GM12892 (cell line): Measurements from ENCODE around the gene IGSF22. TPM values are rescaled to one million over a fixed set of nuclear protein-coding genes. Genes with fewer than 3 reads are reported as not detected.

Experiments used
- DNase-seq: peaks from one replicate; pipeline ENCODE4 v3.0.0; 2011; ENCODE audit not compliant: insufficient read length
- FAIRE-seq: peaks from 2 replicates; lab custom pipeline; 2011; peaks lifted over from hg19 to GRCh38; lab: Jason Lieb, UNC
- POLR2A ChIP-seq: IDR thresholded peaks from 2 replicates; pipeline ENCODE4 v1.6.1; 2011; ENCODE audit warnings: low read depth, low read length, control low read depth
- POLR2AphosphoS5 ChIP-seq: IDR thresholded peaks from 2 replicates; pipeline ENCODE4 v1.6.1; 2011; ENCODE audit warnings: low read depth, low read length, control low read depth
- TAF1 ChIP-seq: IDR thresholded peaks from 2 replicates; pipeline ENCODE4 v1.6.1; 2011; ENCODE audit warnings: low read depth, mild to moderate bottlenecking, control low read depth, low read length, borderline replicate concordance
- polyA plus RNA-seq: library from polyadenylated mRNA; unstranded; fragments of >200 nt; gene quantifications from one replicate; pipeline ENCODE4 v1.2.1, GENCODE V29; 2012; ENCODE audit warnings: missing spikeins, inconsistent platforms; ENCODE audit not compliant: missing spikeins

IGSF22 gene
- polyA plus RNA-seq: not detected

GRCh38 chr11:18726040-18726439 is at the start of gene IGSF22:
IGSF22 (minus strand) TSS chr11:18726188; CDS start chr11:18724236, 1,952 bp downstream.
- TF ChIP-seq POLR2AphosphoS5: no peak
- no peak for TF ChIP-seq POLR2A
- TF ChIP-seq TAF1: no peak
- DNase-seq: no peak
- FAIRE-seq: no peak

- TF ChIP-seq TAF1 (no peak), POLR2A (no peak), POLR2AphosphoS5 (no peak)
Measured at GRCh38 chr11:18774801-18775200, 48.8 kb upstream of the IGSF22 start.

DNA sequence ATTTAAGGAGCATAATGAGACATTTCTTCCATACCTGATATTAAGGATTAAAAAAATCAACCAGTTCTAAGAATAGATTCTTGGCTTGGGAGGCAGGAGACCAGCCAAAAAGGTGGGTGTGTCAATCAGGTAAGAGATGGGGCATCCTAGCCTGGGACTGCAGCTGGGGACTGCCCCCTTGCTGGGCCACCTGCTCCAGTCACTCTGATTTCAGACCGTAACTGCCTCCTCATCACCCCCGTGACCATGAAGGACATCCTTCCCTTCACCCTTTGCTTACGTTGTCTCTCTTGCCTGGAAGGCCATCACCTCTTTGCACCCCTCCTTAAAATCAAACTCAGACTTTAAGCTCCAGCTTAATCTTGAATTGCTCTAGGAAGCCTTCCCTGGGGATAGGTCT is 47.7 kb upstream of the IGSF22 start:
- TF ChIP-seq TAF1 (no peak), POLR2AphosphoS5 (no peak), POLR2A (no peak)
- no peak for DNase-seq
- FAIRE-seq: peak; percentile 14

More at GRCh38 chr11:18774801-18775200, 48.8 kb upstream of the IGSF22 start:
- DNase-seq (no peak), FAIRE-seq (no peak)

GRCh38 chr11:18773104-18773503 is 47.1 kb upstream of the IGSF22 start:
- FAIRE-seq (no peak), DNase-seq (no peak)

GRCh38 chr11:18772211-18772610 is 46.2 kb upstream of the IGSF22 start:
- FAIRE-seq: peak; percentile 48
- TF ChIP-seq POLR2A: no peak
- TF ChIP-seq TAF1: no peak
- TF ChIP-seq POLR2AphosphoS5: no peak
- no peak for DNase-seq

More at GRCh38 chr11:18773104-18773503, 47.1 kb upstream of the IGSF22 start:
- TF ChIP-seq TAF1 (no peak), POLR2A (no peak), POLR2AphosphoS5 (no peak)

GRCh38 chr11:18771266-18772035 is 45.5 kb upstream of the IGSF22 start:
- DNase-seq (no peak), FAIRE-seq (peak; percentile 14)
- TF ChIP-seq POLR2AphosphoS5 (no peak), TAF1 (no peak), POLR2A (no peak)

DNA sequence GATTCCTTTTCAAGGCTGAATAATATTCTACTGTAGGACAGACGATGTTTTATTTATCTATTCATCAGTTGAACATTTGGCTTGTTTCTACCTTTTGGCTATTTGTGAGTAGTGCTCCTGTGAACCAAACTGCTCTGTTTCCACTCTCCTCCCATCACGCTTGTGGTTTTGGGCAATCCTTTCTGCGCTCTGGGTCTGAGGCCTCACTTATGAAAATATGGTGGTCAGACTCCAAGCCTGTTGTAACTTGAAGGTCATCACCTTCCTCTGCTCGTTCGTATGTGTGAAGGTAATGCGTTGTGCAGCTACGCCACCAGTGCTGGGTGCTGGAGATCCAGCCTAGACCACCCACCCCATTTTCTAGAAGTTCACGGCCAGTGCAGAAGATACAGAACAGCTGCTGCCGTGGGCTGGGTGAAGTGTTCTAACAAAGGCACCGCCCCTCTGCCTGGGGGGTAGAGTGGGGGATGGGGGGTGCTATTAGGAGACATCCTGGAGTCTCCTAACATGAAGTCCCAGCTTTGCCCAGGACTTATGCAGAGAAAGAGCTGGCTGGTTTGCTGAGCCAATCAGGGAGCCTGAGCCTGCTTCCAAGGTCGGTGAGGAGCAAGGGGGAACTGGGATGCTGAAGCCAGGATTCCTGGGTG is 44.6 kb upstream of the IGSF22 start:
- TF ChIP-seq TAF1: no peak
- TF ChIP-seq POLR2A: no peak
- no peak for TF ChIP-seq POLR2AphosphoS5
- DNase-seq (no peak), FAIRE-seq (peak; percentile 92)

DNA sequence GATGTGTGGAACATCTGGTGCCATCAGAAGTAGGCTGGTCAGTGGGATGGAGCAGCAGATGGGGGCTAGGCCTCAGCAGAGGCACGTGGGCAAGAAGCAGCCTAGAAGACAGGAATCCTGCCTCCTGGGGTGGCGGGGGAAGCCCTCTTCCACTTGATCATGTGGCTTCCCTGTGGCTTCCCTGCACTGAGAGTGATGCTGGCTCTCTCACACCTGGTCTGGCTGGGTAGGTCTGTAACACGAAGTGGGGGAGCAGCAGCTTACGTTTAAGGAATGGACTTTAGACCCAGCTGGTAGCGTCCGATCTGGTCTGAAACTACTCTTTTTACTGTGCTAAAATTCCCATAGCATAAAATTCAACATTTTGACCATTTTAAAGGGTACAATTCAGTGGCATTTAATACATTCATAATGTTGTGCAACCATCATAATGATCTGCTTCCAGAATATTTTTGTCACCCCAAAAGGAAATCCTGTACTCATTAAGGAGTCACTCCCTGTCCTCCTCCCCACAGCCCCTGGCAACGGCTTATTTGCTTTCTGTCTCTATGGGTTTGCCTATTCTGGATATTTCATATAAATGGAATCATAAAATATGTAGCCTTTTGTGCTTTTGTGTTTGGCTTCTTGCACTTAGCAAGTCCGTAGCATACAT is 43.9 kb upstream of the IGSF22 start:
- FAIRE-seq (peak; percentile 98), DNase-seq (peak; percentile 49)
- TF ChIP-seq POLR2AphosphoS5: no peak
- TF ChIP-seq TAF1: no peak

GRCh38 chr11:18768978-18769377 is 43.0 kb upstream of the IGSF22 start:
- DNase-seq (no peak), FAIRE-seq (peak; percentile 85)
- TF ChIP-seq TAF1 (no peak), POLR2A (no peak), POLR2AphosphoS5 (no peak)

DNA sequence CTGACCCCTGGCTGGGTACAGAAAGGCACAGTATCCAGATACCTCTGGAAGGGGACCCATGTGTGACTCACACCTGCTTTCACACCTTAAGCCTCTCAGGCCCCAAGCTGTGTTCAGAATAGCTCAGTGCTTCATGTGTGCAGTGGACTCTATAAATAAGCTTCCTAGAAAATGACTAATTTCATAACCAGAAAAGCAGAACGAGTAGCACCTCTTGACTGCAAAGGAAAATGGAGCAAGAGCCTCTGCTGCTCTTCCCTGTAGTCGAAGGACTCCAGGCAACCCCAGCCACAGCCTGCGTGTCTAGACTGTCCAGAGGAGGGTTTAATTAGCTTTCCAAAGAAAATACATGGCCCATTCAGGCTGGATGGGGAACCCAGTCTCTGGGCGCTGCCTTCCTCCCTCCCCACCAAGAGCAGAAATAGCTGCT is 42.5 kb upstream of the IGSF22 start:
- DNase-seq (peak; percentile 37), FAIRE-seq (peak; percentile 99)

GRCh38 chr11:18766015-18766414 is 40.0 kb upstream of the IGSF22 start:
- DNase-seq (no peak), FAIRE-seq (no peak)
- TF ChIP-seq POLR2A: no peak
- TF ChIP-seq POLR2AphosphoS5: no peak
- TF ChIP-seq TAF1: no peak

More for the DNA sequence above, 42.5 kb upstream of the IGSF22 start:
- no peak for TF ChIP-seq POLR2A
- TF ChIP-seq TAF1: no peak
- TF ChIP-seq POLR2AphosphoS5: no peak
